IMR-90 (cell line): ENCODE data around the gene EMCN. TPM values are rescaled to one million over a fixed set of nuclear protein-coding genes. Genes with fewer than 3 reads are reported as not detected.

Source experiments
- ATAC-seq: fragments of 200-7000 bp; cut with Tn5 transposase; 2 replicates; pipeline ENCODE4 v1.9.1; 2020; ENCODE audit warnings: low read depth, mild to moderate bottlenecking, moderate library complexity
- BruUV-seq: library from RNA; stranded (reverse); fragments of 400-500 nt; replicated peaks from 2 replicates; lab custom pipeline; 2021; lab: Mats Ljungman, UMichigan
- CTCF ChIA-PET: fragments of 300-600 bp; formaldehyde crosslinking; extraction: SDS; loops from one replicate; lab custom pipeline; 2021; ENCODE audit warnings: antibody characterized with exemption; lab: Yijun Ruan, JAX
- POLR2A ChIA-PET: fragments of 300-600 bp; sonication (Branson Sonifier 250); formaldehyde crosslinking; loops from one replicate; lab custom pipeline; 2022; ENCODE audit warnings: antibody characterized with exemption; ENCODE audit not compliant: unreplicated experiment; lab: Charles Lee
- DNase-seq: peaks from one replicate; pipeline ENCODE4 v3.0.0; 2013
- H2AFZ ChIP-seq: replicated peaks from 2 replicates; pipeline ENCODE3; 2013; ENCODE audit warnings: low read length, mild to moderate bottlenecking; ENCODE audit not compliant: poor library complexity
- H2AK5ac ChIP-seq: 2 replicates; pipeline ENCODE4 v1.6.1; 2013; ENCODE audit warnings: low read depth, low read length, inconsistent platforms
- H2AK9ac ChIP-seq: replicated peaks from 2 replicates; pipeline ENCODE3; 2013; ENCODE audit warnings: mild to moderate bottlenecking, low read depth, low read length, moderate library complexity; ENCODE audit not compliant: poor library complexity
- H2BK120ac ChIP-seq: 2 replicates; pipeline ENCODE4 v1.6.1; 2013; ENCODE audit warnings: low read depth, low read length, inconsistent platforms
- H2BK15ac ChIP-seq: 3 replicates; pipeline ENCODE4 v1.6.1; 2013; ENCODE audit warnings: low read depth, low read length, inconsistent platforms
- H2BK20ac ChIP-seq: 2 replicates; pipeline ENCODE4 v1.6.1; 2013; ENCODE audit warnings: low read depth, mild to moderate bottlenecking, inconsistent platforms, low read length, moderate library complexity
- H2BK5ac ChIP-seq: 2 replicates; pipeline ENCODE4 v1.6.1; 2013; ENCODE audit warnings: mild to moderate bottlenecking, low read depth, low read length, inconsistent platforms; ENCODE audit not compliant: poor library complexity, severe bottlenecking
- H3K14ac ChIP-seq: replicated peaks from 2 replicates; pipeline ENCODE4 v1.6.1; 2013; ENCODE audit warnings: low read depth, low read length, inconsistent platforms
- H3K18ac ChIP-seq: 2 replicates; pipeline ENCODE4 v1.6.1; 2013; ENCODE audit warnings: low read depth, low read length, control low read depth
- H3K23ac ChIP-seq: 2 replicates; pipeline ENCODE4 v1.6.1; 2013; ENCODE audit warnings: low read depth, low read length, inconsistent platforms
- H3K27ac ChIP-seq: 2 replicates; pipeline ENCODE4 v1.5.1; 2013; ENCODE audit warnings: mild to moderate bottlenecking, control low read depth, low read length; ENCODE audit not compliant: insufficient read depth
- H3K27me3 ChIP-seq: 2 replicates; pipeline ENCODE4 v1.6.1; 2013; ENCODE audit warnings: low read length; ENCODE audit not compliant: control insufficient read depth, insufficient read depth
- H3K36me3 ChIP-seq: 2 replicates; pipeline ENCODE4 v1.6.1; 2013; ENCODE audit warnings: low read length, mixed read lengths; ENCODE audit not compliant: control insufficient read depth, insufficient read depth
- H3K4ac ChIP-seq: 2 replicates; pipeline ENCODE4 v1.6.1; 2013; ENCODE audit warnings: low read depth, low read length, inconsistent platforms
- H3K4me1 ChIP-seq: 2 replicates; pipeline ENCODE4 v1.6.1; 2013; ENCODE audit warnings: low read length, mixed read lengths; ENCODE audit not compliant: control insufficient read depth, insufficient read depth
- H3K4me2 ChIP-seq: 2 replicates; pipeline ENCODE4 v1.6.1; 2013; ENCODE audit warnings: low read depth, mild to moderate bottlenecking, control low read depth, low read length, moderate library complexity
- H3K4me3 ChIP-seq: 2 replicates; pipeline ENCODE4 v1.5.1; 2013; ENCODE audit warnings: low read depth, mild to moderate bottlenecking, control low read depth, low read length, moderate library complexity; ENCODE audit not compliant: insufficient read depth
- H3K56ac ChIP-seq: 2 replicates; pipeline ENCODE4 v1.6.1; 2013; ENCODE audit warnings: low read length, inconsistent platforms; ENCODE audit not compliant: insufficient read depth; ENCODE audit errors: extremely low read depth
- H3K79me1 ChIP-seq, 2 experiments: 2 replicates each; pipeline ENCODE4 v1.6.1; 2013; ENCODE audit warnings: low read length in 2 of 2, inconsistent platforms in 1 of 2, low read depth in 1 of 2
- H3K9ac ChIP-seq: 2 replicates; pipeline ENCODE4 v1.6.1; 2013; ENCODE audit warnings: low read depth, low read length, control low read depth
- H3K9me1 ChIP-seq: 2 replicates; pipeline ENCODE4 v1.6.1; 2013; ENCODE audit warnings: low read length, inconsistent platforms; ENCODE audit not compliant: insufficient read depth
- H3K9me3 ChIP-seq: 2 replicates; pipeline ENCODE4 v1.6.1; 2013; ENCODE audit warnings: low read length; ENCODE audit not compliant: control insufficient read depth, insufficient read depth
- H4K20me1 ChIP-seq: 2 replicates; pipeline ENCODE4 v1.6.1; 2013; ENCODE audit warnings: low read length, inconsistent platforms; ENCODE audit not compliant: insufficient read depth
- H4K5ac ChIP-seq: 2 replicates; pipeline ENCODE4 v1.6.1; 2013; ENCODE audit warnings: mild to moderate bottlenecking, low read depth, low read length, control low read depth
- H4K8ac ChIP-seq, 2 experiments: 2 replicates each; pipeline ENCODE4 v1.6.1; 2013; ENCODE audit warnings: low read depth in 2 of 2, low read length in 2 of 2, control low read depth in 1 of 2, inconsistent platforms in 1 of 2
- H4K91ac ChIP-seq: 2 replicates; pipeline ENCODE4 v1.6.1; 2013; ENCODE audit warnings: low read depth, low read length, inconsistent platforms; ENCODE audit not compliant: insufficient read depth
- MAFK ChIP-seq: IDR thresholded peaks from 2 replicates; pipeline ENCODE4 v1.6.1; 2012; ENCODE audit warnings: low read depth, low read length, improper control_type of control experiment
- MAZ ChIP-seq: IDR thresholded peaks from 2 replicates; pipeline ENCODE4 v1.6.1; 2012; ENCODE audit warnings: low read depth, mild to moderate bottlenecking, low read length, improper control_type of control experiment, moderate library complexity, borderline replicate concordance
- MXI1 ChIP-seq: IDR thresholded peaks from 2 replicates; pipeline ENCODE4 v1.6.1; 2012; ENCODE audit warnings: low read depth, mild to moderate bottlenecking, low read length, moderate library complexity, borderline replicate concordance
- RAD21 ChIP-seq: IDR thresholded peaks from 2 replicates; pipeline ENCODE4 v1.6.1; 2012; ENCODE audit warnings: low read length, improper control_type of control experiment
- WGBS, 2 experiments: methylation state at CpG; one replicate each; pipeline versions ENCODE4 v1.1.5 to v1.1.7; 2013; ENCODE audit warnings: missing lambda C conversion rate in 2 of 2; ENCODE audit not compliant: insufficient read length in 1 of 2; ENCODE audit errors: extremely low coverage in 2 of 2; 5-methylcytosine and 5-hydroxymethylcytosine counted together
- dilution Hi-C: fragments of 300-500 bp; cut with HindIII; formaldehyde crosslinking; loops from one replicate; pipeline ENCODE4 v1.14.3; 2018; ENCODE audit warnings: low sequenced_read_pairs; ENCODE audit not compliant: unreplicated experiment
- in situ Hi-C: fragments of 300-500 bp; cut with MboI; formaldehyde crosslinking; loops from 3 replicates; pipeline ENCODE4 v1.14.3; 2019; ENCODE audit warnings: low sequenced_read_pairs, inconsistent platforms, mixed read lengths
- intact Hi-C: fragments of 100-400 bp; cut with micrococcal nuclease; formaldehyde crosslinking; loops from 2 replicates; pipeline ENCODE4 v1.10.0; 2022
- polyA plus RNA-seq, 3 experiments: library from polyadenylated mRNA; depleted of rRNA; stranded (reverse); fragments of >200 nt; gene quantifications; 2 replicates each; pipeline ENCODE4 v1.2.3, GENCODE V29; 2012; ENCODE audit warnings: low replicate concordance in 1 of 3
- total RNA-seq: library from RNA; depleted of rRNA; stranded (reverse); fragments of >200 nt; gene quantifications from 2 replicates; pipeline ENCODE4 v1.2.3, GENCODE V29; 2012

Gene EMCN
- total and polyA plus RNA-seq, 2 of the 4 experiments (the other 2 are of a cell fraction): not detected

GRCh38 chr4:100479971-100480370 is 37.9 kb downstream of the EMCN start:
- POLR2A ChIA-PET: no interaction called here
- no peak overlapping the region for H4K91ac ChIP-seq

More at GRCh38 chr4:100479971-100480370, 37.9 kb downstream of the EMCN start:
- no peak overlapping the region for H3K14ac ChIP-seq
- no CpG with 5 or more reads among the region's 1 CpG for WGBS, 2 experiments
- H2BK5ac ChIP-seq: no peak overlapping the region
- intact Hi-C loops: no loop called here
- no peak overlapping the region for H4K8ac ChIP-seq
- H3K9me1 ChIP-seq: no peaks in the 10 kb centered on the region
- ATAC-seq (no peak), DNase-seq (no peak)
- H2BK20ac ChIP-seq: no peak overlapping the region
- no peaks in the 10 kb centered on the region for H4K20me1 ChIP-seq
- no peaks in the 10 kb centered on the region for H3K9me3 ChIP-seq
- TF ChIP-seq RAD21: no peak
- no peak for TF ChIP-seq MXI1
- TF ChIP-seq MAZ: no peak
- TF ChIP-seq MAFK: peak; percentile 92
- no peak overlapping the region for H3K4me3 ChIP-seq
- H3K18ac ChIP-seq: no peak overlapping the region
- H4K5ac ChIP-seq: no peak overlapping the region
- no peak overlapping the region for H2AK9ac ChIP-seq
- H2AK5ac ChIP-seq: no peak overlapping the region
- H3K4me2 ChIP-seq: no peak overlapping the region
- no peak overlapping the region for H3K27ac ChIP-seq
- no peak overlapping the region for H2BK120ac ChIP-seq
- no peaks in the 10 kb centered on the region for H3K27me3 ChIP-seq
- H3K4ac ChIP-seq: no peak overlapping the region
- no peak overlapping the region for H2BK15ac ChIP-seq
- no peaks in the 10 kb centered on the region for H3K4me1 ChIP-seq
- H2AFZ ChIP-seq: no peak overlapping the region
- H3K9ac ChIP-seq: no peak overlapping the region
- H3K56ac ChIP-seq: no peak overlapping the region
- no TSS peak for BruUV-seq
- CTCF ChIA-PET: interaction anchor here (0.7 kb wide), 1 partner anchor 464 kb away, joined by 4 read pairs; no protein-coding TSS in a partner anchor
- H3K79me1 ChIP-seq: no peaks in the 10 kb centered on the region
- dilution Hi-C loops: no loop called here
- no peak overlapping the region for H3K23ac ChIP-seq
- in situ Hi-C loops: no loop called here
- H3K36me3 ChIP-seq: no peaks in the 10 kb centered on the region
